H9 (cell line): ENCODE data around the gene HSPA6. TPM values are rescaled to one million over a fixed set of nuclear protein-coding genes. Genes with fewer than 3 reads are reported as not detected.

Source experiments
- DNase-seq: peaks from one replicate; pipeline ENCODE4 v3.0.0-alpha.2; 2017
- H2AFZ ChIP-seq: one replicate; pipeline ENCODE4 v1.6.1; 2013; ENCODE audit warnings: mild to moderate bottlenecking, low read length, control low read depth, moderate library complexity
- H2AK5ac ChIP-seq: 2 replicates; pipeline ENCODE4 v1.6.1; 2013; ENCODE audit warnings: low read length, control low read depth, mixed read lengths; ENCODE audit not compliant: insufficient read length
- H2BK120ac ChIP-seq: one replicate; pipeline ENCODE4 v1.6.1; 2013; ENCODE audit warnings: low read depth, mild to moderate bottlenecking, low read length, control low read depth, inconsistent platforms; ENCODE audit not compliant: poor library complexity, severe bottlenecking
- H2BK12ac ChIP-seq: 2 replicates; pipeline ENCODE4 v1.6.1; 2013; ENCODE audit warnings: low read length, control low read depth, mixed read lengths, low read depth; ENCODE audit not compliant: insufficient read length
- H2BK15ac ChIP-seq: 2 replicates; pipeline ENCODE4 v1.6.1; 2013; ENCODE audit warnings: low read depth, low read length, control low read depth
- H2BK20ac ChIP-seq: one replicate; pipeline ENCODE4 v1.6.1; 2013; ENCODE audit warnings: low read depth, mild to moderate bottlenecking, low read length, control low read depth, inconsistent platforms; ENCODE audit not compliant: poor library complexity, severe bottlenecking
- H2BK5ac ChIP-seq: 2 replicates; pipeline ENCODE4 v1.6.1; 2013; ENCODE audit warnings: low read length, control low read depth, mixed read lengths; ENCODE audit not compliant: insufficient read length
- H3K14ac ChIP-seq: 2 replicates; pipeline ENCODE4 v1.6.1; 2013; ENCODE audit warnings: low read length, control low read depth; ENCODE audit not compliant: insufficient read depth
- H3K18ac ChIP-seq: 2 replicates; pipeline ENCODE4 v1.6.1; 2013; ENCODE audit warnings: low read depth, mild to moderate bottlenecking, mixed read lengths, low read length, control low read depth; ENCODE audit not compliant: insufficient read length
- H3K23ac ChIP-seq: 2 replicates; pipeline ENCODE4 v1.6.1; 2013; ENCODE audit warnings: low read length, control low read depth, mixed read lengths, low read depth; ENCODE audit not compliant: insufficient read length
- H3K23me2 ChIP-seq: 2 replicates; pipeline ENCODE4 v1.6.1; 2013; ENCODE audit warnings: low read depth, mild to moderate bottlenecking, mixed read lengths, low read length, control low read depth; ENCODE audit not compliant: insufficient read length, poor library complexity, severe bottlenecking
- H3K27ac ChIP-seq: 2 replicates; pipeline ENCODE4 v1.5.1; 2013; ENCODE audit warnings: low read length, control low read depth, mixed read lengths, low read depth; ENCODE audit not compliant: insufficient read length
- H3K27me3 ChIP-seq: 2 replicates; pipeline ENCODE4 v1.6.1; 2013; ENCODE audit warnings: low read length, control low read depth, inconsistent platforms; ENCODE audit not compliant: insufficient read depth
- H3K4ac ChIP-seq: 2 replicates; pipeline ENCODE4 v1.6.1; 2013; ENCODE audit warnings: low read depth, mild to moderate bottlenecking, control low read depth, inconsistent platforms, low read length, moderate library complexity
- H3K4me1 ChIP-seq: 2 replicates; pipeline ENCODE4 v1.6.1; 2013; ENCODE audit warnings: low read length, control low read depth, inconsistent platforms; ENCODE audit not compliant: insufficient read depth
- H3K4me2 ChIP-seq: 2 replicates; pipeline ENCODE4 v1.6.1; 2013; ENCODE audit warnings: low read length, control low read depth, mixed read lengths; ENCODE audit not compliant: insufficient read length, insufficient read depth
- H3K56ac ChIP-seq: 2 replicates; pipeline ENCODE4 v1.6.1; 2013; ENCODE audit warnings: low read depth, mild to moderate bottlenecking, mixed read lengths, low read length, control low read depth; ENCODE audit not compliant: insufficient read length
- H3K79me1 ChIP-seq: 2 replicates; pipeline ENCODE4 v1.6.1; 2013; ENCODE audit warnings: low read depth, mild to moderate bottlenecking, moderate library complexity, low read length, control low read depth, inconsistent platforms; ENCODE audit not compliant: insufficient read depth, poor library complexity, severe bottlenecking
- H3K79me2 ChIP-seq: 2 replicates; pipeline ENCODE4 v1.6.1; 2013; ENCODE audit warnings: low read length, control low read depth, inconsistent platforms; ENCODE audit not compliant: insufficient read depth
- H3K9ac ChIP-seq: 2 replicates; pipeline ENCODE4 v1.6.1; 2013; ENCODE audit warnings: low read length, control low read depth, mixed read lengths; ENCODE audit not compliant: insufficient read length; ENCODE audit errors: extremely low read depth
- H3K9me3 ChIP-seq: one replicate; pipeline ENCODE4 v1.6.1; 2013; ENCODE audit warnings: low read depth, low read length, inconsistent platforms; ENCODE audit not compliant: control insufficient read depth
- H3T11ph ChIP-seq: one replicate; pipeline ENCODE4 v1.6.1; 2013; ENCODE audit warnings: mild to moderate bottlenecking, low read length, control low read depth, inconsistent platforms
- H4K20me1 ChIP-seq: one replicate; pipeline ENCODE4 v1.6.1; 2013; ENCODE audit not compliant: control insufficient read depth, insufficient read length, insufficient read depth
- H4K5ac ChIP-seq: 2 replicates; pipeline ENCODE4 v1.6.1; 2013; ENCODE audit warnings: low read depth, mild to moderate bottlenecking, mixed read lengths, low read length, control low read depth; ENCODE audit not compliant: insufficient read length
- H4K8ac ChIP-seq: replicated peaks from 2 replicates; pipeline ENCODE4 v1.6.1; 2013; ENCODE audit warnings: low read length, control low read depth, mixed read lengths, low read depth; ENCODE audit not compliant: insufficient read length
- H4K91ac ChIP-seq: 2 replicates; pipeline ENCODE4 v1.6.1; 2013; ENCODE audit warnings: low read depth, mild to moderate bottlenecking, moderate library complexity, mixed read lengths, low read length, control low read depth; ENCODE audit not compliant: insufficient read length
- H3K27ac Mint-ChIP-seq, 3 experiments: 2 replicates in 2 of 3; 3 replicates in 1 of 3; pipeline ENCODE4 v1.8.0; 2020 to 2021; ENCODE audit warnings: mixed read lengths in 3 of 3, mild to moderate bottlenecking in 1 of 3, moderate library complexity in 1 of 3
- H3K27me3 Mint-ChIP-seq: 2 replicates; pipeline ENCODE4 v1.8.0; 2021; ENCODE audit warnings: low read depth, mild to moderate bottlenecking, moderate library complexity, mixed read lengths
- H3K36me3 Mint-ChIP-seq, 3 experiments: 2 replicates in 2 of 3; 3 replicates in 1 of 3; pipeline ENCODE4 v1.8.0; 2020 to 2021; ENCODE audit warnings: low read depth in 3 of 3, mixed read lengths in 3 of 3; ENCODE audit not compliant: insufficient read depth in 1 of 3
- H3K4me1 Mint-ChIP-seq, 2 experiments: 2 replicates each; pipeline ENCODE4 v1.8.0; 2020; ENCODE audit warnings: mixed read lengths in 2 of 2
- H3K4me3 Mint-ChIP-seq, 2 experiments: 2 replicates in 1 of 2; 3 replicates in 1 of 2; pipeline ENCODE4 v1.8.0; 2020 to 2021; ENCODE audit warnings: mild to moderate bottlenecking in 2 of 2, mixed read lengths in 2 of 2, moderate library complexity in 1 of 2
- H3K9me3 Mint-ChIP-seq, 2 experiments: 2 replicates in 1 of 2; 3 replicates in 1 of 2; pipeline ENCODE4 v1.8.0; 2020; ENCODE audit warnings: mild to moderate bottlenecking in 2 of 2, mixed read lengths in 2 of 2, moderate library complexity in 1 of 2
- CTCF ChIP-seq: fragments of 200-600 bp; sonication (generic); conservative IDR thresholded peaks from 3 replicates; pipeline ENCODE4 v1.8.0; 2021; ENCODE audit warnings: antibody characterized with exemption, mild to moderate bottlenecking
- WGBS: extraction: QIAGEN DNeasy Blood & Tissue Kit; methylation state at CpG from one replicate; pipeline ENCODE4 v1.1.7; 2013; ENCODE audit warnings: missing lambda C conversion rate, low lambda C conversion rate, mixed read lengths; ENCODE audit not compliant: insufficient read length; ENCODE audit errors: extremely low coverage; 5-methylcytosine and 5-hydroxymethylcytosine counted together
- total RNA-seq: library from RNA; stranded (reverse); gene quantifications from 2 replicates; pipeline ENCODE4 v1.2.1, GENCODE V29; 2021

Gene HSPA6
- total RNA-seq, 1 experiment from 2014 or later, result not detected

- WGBS, result no CpG with 5 or more reads among the region's 2 CpGs
Measured at GRCh38 chr1:161492827-161493226, 31.5 kb upstream of the HSPA6 start.

More at GRCh38 chr1:161492827-161493226, 31.5 kb upstream of the HSPA6 start:
- Histone ChIP-seq H2BK12ac (no peak overlapping the region), H3T11ph (no peak overlapping the region), H3K9me3 (no peaks in the 10 kb centered on the region), H3K27ac (no peak overlapping the region), H4K91ac (no peak overlapping the region), H3K56ac (no peak overlapping the region), H3K14ac (no peak overlapping the region), H2AK5ac (no peak overlapping the region), H3K79me1 (no peaks in the 10 kb centered on the region), H3K27me3 (no peaks in the 10 kb centered on the region), H3K4ac (no peak overlapping the region), H2BK120ac (no peak overlapping the region), H3K79me2 (no peaks in the 10 kb centered on the region), H3K23ac (no peak overlapping the region), H3K4me2 (no peak overlapping the region), H3K23me2 (no peaks in the 10 kb centered on the region), H2BK5ac (no peak overlapping the region), H2BK20ac (no peak overlapping the region), H3K18ac (no peak overlapping the region), H3K4me1 (no peaks in the 10 kb centered on the region), H4K8ac (no peak overlapping the region), H2BK15ac (no peak overlapping the region), H3K9ac (no peak overlapping the region), H4K20me1 (no peaks in the 10 kb centered on the region), H4K5ac (no peak overlapping the region), H2AFZ (no peak overlapping the region)
- no peak for DNase-seq
- no peak overlapping the region for H3K4me3 Mint-ChIP-seq
- H3K27me3 Mint-ChIP-seq, result peaks cover 40% of the 10 kb centered on the region
- no peak for TF ChIP-seq CTCF
- H3K36me3 Mint-ChIP-seq, result no peaks in the 10 kb centered on the region
- H3K4me1 Mint-ChIP-seq, result peaks cover 2 to 4% of the 10 kb centered on the region in 2 experiments; a peak in 3 of 4 replicates
- H3K27ac Mint-ChIP-seq, result no peak overlapping the region
- H3K9me3 Mint-ChIP-seq, result no peaks in the 10 kb centered on the region
